Adrenal gland (tissue), 12 donors: ENCODE results near the gene TIMP2. TPM values are rescaled to one million over a fixed set of nuclear protein-coding genes. Genes with fewer than 3 reads are reported as not detected.

ENCODE experiments used
- DNase-seq, 7 donors: peaks; one replicate each; pipeline ENCODE4 v3.0.0-alpha.2; 2019 to 2020
- H3K27ac ChIP-seq, 5 donors: fragments of 200-600 bp; sonication (generic) in 4 of 5; 1 replicate in 3 of 5; 2 replicates in 2 of 5; pipeline versions ENCODE4 v1.5.1 to v1.8.0; 2016 to 2020; ENCODE audit warnings: mild to moderate bottlenecking in 1 of 5
- H3K27me3 ChIP-seq: fragments of 200-600 bp; 2 replicates; pipeline ENCODE4 v1.8.0; 2021
- H3K36me3 ChIP-seq, 2 donors: fragments of 200-600 bp; replicated peaks in 1 of 2; 1 replicate in 1 of 2; 2 replicates in 1 of 2; pipeline versions ENCODE4 v1.5.1 to v1.8.0; 2018 to 2022
- H3K4me1 ChIP-seq, 2 donors: fragments of 200-600 bp; replicated peaks in 1 of 2; 1 replicate in 1 of 2; 2 replicates in 1 of 2; pipeline versions ENCODE4 v1.5.1 to v1.8.0; 2018 to 2021
- H3K4me3 ChIP-seq, 4 donors: fragments of 200-600 bp; sonication (generic) in 3 of 4; one replicate each; pipeline ENCODE4 v1.5.1; 2016 to 2018
- H3K9me3 ChIP-seq, 3 donors: fragments of 200-600 bp; sonication (generic) in 1 of 3; replicated peaks in 1 of 3; 1 replicate in 2 of 3; 2 replicates in 1 of 3; pipeline versions ENCODE4 v1.5.1 to v1.8.0; 2016 to 2021
- CTCF ChIP-seq, 6 experiments: fragments of 450-650 bp in 4 of 6; fragments of 200-600 bp in 2 of 6; sonication (generic) in 1 of 6; IDR thresholded peaks; 1 replicate in 5 of 6; 2 replicates in 1 of 6; pipeline versions ENCODE4 v1.5.1 to v1.8.0; 2016 to 2021; ENCODE audit warnings: antibody characterized with exemption in 6 of 6, mild to moderate bottlenecking in 2 of 6, moderate library complexity in 1 of 6
- POLR2A ChIP-seq, 2 donors: fragments of 450-650 bp; IDR thresholded peaks; one replicate each; pipeline ENCODE4 v1.6.1; 2017; ENCODE audit warnings: antibody characterized with exemption in 2 of 2, mild to moderate bottlenecking in 2 of 2, moderate library complexity in 1 of 2
- WGBS, 4 donors: extraction: QIAGEN DNeasy Blood & Tissue Kit in 2 of 4; methylation state at CpG; one replicate each; pipeline versions ENCODE4 v1.1.5 to v1.1.7; 2013 to 2017; 5-methylcytosine and 5-hydroxymethylcytosine counted together
- intact Hi-C, 2 donors: fragments of 100-400 bp; cut with DNase I; formaldehyde crosslinking; loops; one replicate each; pipeline versions ENCODE4 v1.14.1 to v1.15.0; 2022 to 2023
- polyA plus RNA-seq, 3 donors: library from polyadenylated mRNA; stranded (reverse); fragments of 200-250 nt in 2 of 3; fragments of 350-450 nt in 1 of 3; fragmentation: Illumina TruSeq in 1 of 3; extraction: RNeasy Lipid Tissue Mini Kit (QIAGEN cat#74804) in 1 of 3; gene quantifications; one replicate each; pipeline ENCODE4 v1.2.3, GENCODE V29; 2013 to 2014
- total RNA-seq, 9 donors: library from RNA; depleted of rRNA in 4 of 9; stranded (reverse); fragments of >200 nt in 4 of 9; fragments of 120-200 nt in 1 of 9; fragmentation: NEBNext Ultra II Directional in 1 of 9; extraction: Animal tissue kit (Norgen Biotek cat#: 25700) in 1 of 9; gene quantifications; one replicate each; pipeline versions ENCODE4 v1.1.0 to v1.2.4, GENCODE V29; 2013 to 2023
- donor health status: healthy with polysubstance abuse.
- donor health status: Bipolar disorder and iron deficiency.
- donor health status: DM: yes; HTN: yes; CAD: no.
- donor health status: DM: no; HTN: no; CAD: no.
- donor health status: DM: no; HTN: no; CAD: no.
- donor health status: DM: yes; HTN: yes; CAD: no.

The TIMP2 gene
- total and polyA plus RNA-seq, 12 donors: 20.2 to 275 (median 176) TPM

- Histone ChIP-seq H3K27me3 (no peaks in the 10 kb centered on the region), H3K4me3 (no peak overlapping the region), H3K27ac (peak overlapping the region in 2 of 5 donors; percentile 32 to 52), H3K4me1 (peaks cover 0 to 3% of the 10 kb centered on the region in 2 donors), H3K9me3 (no peaks in the 10 kb centered on the region), H3K36me3 (peaks cover 0 to 73% of the 10 kb centered on the region in 2 donors)
- DNase-seq: peak in 1 of 7 donors; percentile 30
- intact Hi-C loops: loop anchor here in 1 of 2 donors (10.0 kb wide), 1 partner anchor 310 kb away; no protein-coding TSS in a partner anchor
- 73 to 85% (median 79%) methylated on average over 11 of the region's 11 CpGs for WGBS, 4 donors
- TF ChIP-seq POLR2A (IDR thresholded peaks at IDR 0.05): no peak
- no peak for TF ChIP-seq CTCF (IDR thresholded peaks at IDR 0.05)
These were observed 120.4 kb downstream of the TIMP2 start for GRCh38 chr17:78804777-78805176.

GRCh38 chr17:78803186-78803845, 121.9 kb downstream of the TIMP2 start:
- DNase-seq: no peak
- H3K36me3 ChIP-seq: peaks cover 0 to 76% of the 10 kb centered on the region in 2 donors
- no peaks in the 10 kb centered on the region for H3K27me3 ChIP-seq
- peak overlapping the region in 1 of 5 donors; percentile 18 for H3K27ac ChIP-seq
- intact Hi-C loops: loop anchor here in 1 of 2 donors (10.0 kb wide), 1 partner anchor 309 kb away; no protein-coding TSS in a partner anchor
- no peak overlapping the region for H3K4me3 ChIP-seq
- H3K4me1 ChIP-seq: peaks cover 0 to 3% of the 10 kb centered on the region in 2 donors
- H3K9me3 ChIP-seq: no peaks in the 10 kb centered on the region
- 74 to 85% (median 78%) methylated on average over 12 to 21 of the region's 21 CpGs for WGBS, 4 donors
- no peak for TF ChIP-seq CTCF (IDR thresholded peaks at IDR 0.05)
- TF ChIP-seq POLR2A (IDR thresholded peaks at IDR 0.05): no peak

Other genes starting within 250 kb of the TIMP2 start
- 100 to 1,000 TPM in 1 of 9 donors, 10 to 100 TPM in 8; 26.0 to 141 (median 56.0) TPM for gene CYTH1, start 143.1 kb downstream of the TIMP2 start, total RNA-seq
- gene CYTH1, start 143.1 kb downstream of the TIMP2 start, polyA plus RNA-seq: 10 to 100 TPM; 32.6 to 45.2 (median 35.3) TPM
- 10 to 100 TPM; 13.9 to 69.1 (median 46.3) TPM for gene USP36, start 84.6 kb downstream of the TIMP2 start, total RNA-seq
- 10 to 100 TPM; 19.7 to 48.8 (median 44.8) TPM for gene USP36, start 84.6 kb downstream of the TIMP2 start, polyA plus RNA-seq
- gene CEP295NL, start 22.2 kb downstream of the TIMP2 start, total RNA-seq: 1 to 10 TPM in 5 of 9 donors, under 1 TPM in 4; 0.18 to 5.1 (median 1.1) TPM
- 1 to 10 TPM in 1 of 3 donors, under 1 TPM in 2; 0.07 to 3.7 (median 0.13) TPM for gene CEP295NL, start 22.2 kb downstream of the TIMP2 start, polyA plus RNA-seq
- 1,000 to 10,000 TPM in 2 of 9 donors, 100 to 1,000 TPM in 7; 144 to 1,588 (median 789) TPM for gene LGALS3BP, start 54.5 kb upstream of the TIMP2 start, total RNA-seq
- gene LGALS3BP, start 54.5 kb upstream of the TIMP2 start, polyA plus RNA-seq: 100 to 1,000 TPM; 266 to 499 (median 286) TPM
- 10 to 100 TPM; 32.4 to 78.3 (median 59.5) TPM for gene CANT1, start 84.4 kb upstream of the TIMP2 start, total RNA-seq
- 10 to 100 TPM; 10.3 to 29.5 (median 10.7) TPM for gene CANT1, start 84.4 kb upstream of the TIMP2 start, polyA plus RNA-seq
- 100 to 1,000 TPM in 6 of 9 donors, 10 to 100 TPM in 3; 20.4 to 175 (median 134) TPM for gene C1QTNF1, start 98.8 kb upstream of the TIMP2 start, total RNA-seq
- 100 to 1,000 TPM in 1 of 3 donors, 10 to 100 TPM in 2; 17.2 to 147 (median 74.4) TPM for gene C1QTNF1, start 98.8 kb upstream of the TIMP2 start, polyA plus RNA-seq
- gene ENGASE, start 149.4 kb upstream of the TIMP2 start, total RNA-seq: 10 to 100 TPM in 8 of 9 donors, 1 to 10 TPM in 1; 4.4 to 87.5 (median 25.7) TPM
- gene ENGASE, start 149.4 kb upstream of the TIMP2 start, polyA plus RNA-seq: 100 to 1,000 TPM in 1 of 3 donors, 10 to 100 TPM in 1, 1 to 10 TPM in 1; 8.6 to 155 (median 40.1) TPM